ENCODE measurements around the gene CAMKMT.

DNA sequence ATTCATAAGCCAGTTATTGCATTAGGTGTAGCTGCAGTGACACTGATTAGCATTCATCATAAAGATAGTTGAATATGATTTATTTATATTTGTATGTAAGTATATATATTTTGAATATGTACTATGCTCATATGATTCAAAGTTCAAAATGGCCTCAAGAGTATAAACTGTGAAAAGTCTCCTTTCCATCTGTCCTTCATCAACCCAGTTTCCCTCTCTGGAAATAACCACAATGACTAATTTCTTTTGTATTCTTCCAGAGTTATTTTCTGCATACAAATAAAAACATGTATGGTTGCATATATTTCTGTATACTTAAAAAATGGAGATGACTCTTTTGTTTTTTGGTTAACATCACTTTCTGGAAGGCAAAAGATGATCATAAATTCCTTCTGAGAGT, 95.2 kb downstream of the CAMKMT start:
- TF ChIP-seq, protein P1, sequence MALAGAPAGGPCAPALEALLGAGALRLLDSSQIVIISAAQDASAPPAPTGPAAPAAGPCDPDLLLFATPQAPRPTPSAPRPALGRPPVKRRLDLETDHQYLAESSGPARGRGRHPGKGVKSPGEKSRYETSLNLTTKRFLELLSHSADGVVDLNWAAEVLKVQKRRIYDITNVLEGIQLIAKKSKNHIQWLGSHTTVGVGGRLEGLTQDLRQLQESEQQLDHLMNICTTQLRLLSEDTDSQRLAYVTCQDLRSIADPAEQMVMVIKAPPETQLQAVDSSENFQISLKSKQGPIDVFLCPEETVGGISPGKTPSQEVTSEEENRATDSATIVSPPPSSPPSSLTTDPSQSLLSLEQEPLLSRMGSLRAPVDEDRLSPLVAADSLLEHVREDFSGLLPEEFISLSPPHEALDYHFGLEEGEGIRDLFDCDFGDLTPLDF (CRISPR knock-in tag; IDR thresholded peaks at IDR 0.05): no peak
- TF ChIP-seq, protein P2, sequence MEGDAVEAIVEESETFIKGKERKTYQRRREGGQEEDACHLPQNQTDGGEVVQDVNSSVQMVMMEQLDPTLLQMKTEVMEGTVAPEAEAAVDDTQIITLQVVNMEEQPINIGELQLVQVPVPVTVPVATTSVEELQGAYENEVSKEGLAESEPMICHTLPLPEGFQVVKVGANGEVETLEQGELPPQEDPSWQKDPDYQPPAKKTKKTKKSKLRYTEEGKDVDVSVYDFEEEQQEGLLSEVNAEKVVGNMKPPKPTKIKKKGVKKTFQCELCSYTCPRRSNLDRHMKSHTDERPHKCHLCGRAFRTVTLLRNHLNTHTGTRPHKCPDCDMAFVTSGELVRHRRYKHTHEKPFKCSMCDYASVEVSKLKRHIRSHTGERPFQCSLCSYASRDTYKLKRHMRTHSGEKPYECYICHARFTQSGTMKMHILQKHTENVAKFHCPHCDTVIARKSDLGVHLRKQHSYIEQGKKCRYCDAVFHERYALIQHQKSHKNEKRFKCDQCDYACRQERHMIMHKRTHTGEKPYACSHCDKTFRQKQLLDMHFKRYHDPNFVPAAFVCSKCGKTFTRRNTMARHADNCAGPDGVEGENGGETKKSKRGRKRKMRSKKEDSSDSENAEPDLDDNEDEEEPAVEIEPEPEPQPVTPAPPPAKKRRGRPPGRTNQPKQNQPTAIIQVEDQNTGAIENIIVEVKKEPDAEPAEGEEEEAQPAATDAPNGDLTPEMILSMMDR (IDR thresholded peaks at IDR 0.05 in 2 of 3, conservative IDR thresholded peaks at IDR 0.05 in 1 of 3; ENCODE audit: insufficient read depth in 2 of 3, low read depth in 1 of 3, low read length in 3 of 3): no peak
- TF ChIP-seq HMG20A (CRISPR knock-in tag; conservative IDR thresholded peaks at IDR 0.05) (no peak), DNMT1 (IDR thresholded peaks at IDR 0.05) (no peak), NR1H2 (CRISPR knock-in tag; IDR thresholded peaks at IDR 0.05) (no peak)
- TF ChIP-seq, protein P3, sequence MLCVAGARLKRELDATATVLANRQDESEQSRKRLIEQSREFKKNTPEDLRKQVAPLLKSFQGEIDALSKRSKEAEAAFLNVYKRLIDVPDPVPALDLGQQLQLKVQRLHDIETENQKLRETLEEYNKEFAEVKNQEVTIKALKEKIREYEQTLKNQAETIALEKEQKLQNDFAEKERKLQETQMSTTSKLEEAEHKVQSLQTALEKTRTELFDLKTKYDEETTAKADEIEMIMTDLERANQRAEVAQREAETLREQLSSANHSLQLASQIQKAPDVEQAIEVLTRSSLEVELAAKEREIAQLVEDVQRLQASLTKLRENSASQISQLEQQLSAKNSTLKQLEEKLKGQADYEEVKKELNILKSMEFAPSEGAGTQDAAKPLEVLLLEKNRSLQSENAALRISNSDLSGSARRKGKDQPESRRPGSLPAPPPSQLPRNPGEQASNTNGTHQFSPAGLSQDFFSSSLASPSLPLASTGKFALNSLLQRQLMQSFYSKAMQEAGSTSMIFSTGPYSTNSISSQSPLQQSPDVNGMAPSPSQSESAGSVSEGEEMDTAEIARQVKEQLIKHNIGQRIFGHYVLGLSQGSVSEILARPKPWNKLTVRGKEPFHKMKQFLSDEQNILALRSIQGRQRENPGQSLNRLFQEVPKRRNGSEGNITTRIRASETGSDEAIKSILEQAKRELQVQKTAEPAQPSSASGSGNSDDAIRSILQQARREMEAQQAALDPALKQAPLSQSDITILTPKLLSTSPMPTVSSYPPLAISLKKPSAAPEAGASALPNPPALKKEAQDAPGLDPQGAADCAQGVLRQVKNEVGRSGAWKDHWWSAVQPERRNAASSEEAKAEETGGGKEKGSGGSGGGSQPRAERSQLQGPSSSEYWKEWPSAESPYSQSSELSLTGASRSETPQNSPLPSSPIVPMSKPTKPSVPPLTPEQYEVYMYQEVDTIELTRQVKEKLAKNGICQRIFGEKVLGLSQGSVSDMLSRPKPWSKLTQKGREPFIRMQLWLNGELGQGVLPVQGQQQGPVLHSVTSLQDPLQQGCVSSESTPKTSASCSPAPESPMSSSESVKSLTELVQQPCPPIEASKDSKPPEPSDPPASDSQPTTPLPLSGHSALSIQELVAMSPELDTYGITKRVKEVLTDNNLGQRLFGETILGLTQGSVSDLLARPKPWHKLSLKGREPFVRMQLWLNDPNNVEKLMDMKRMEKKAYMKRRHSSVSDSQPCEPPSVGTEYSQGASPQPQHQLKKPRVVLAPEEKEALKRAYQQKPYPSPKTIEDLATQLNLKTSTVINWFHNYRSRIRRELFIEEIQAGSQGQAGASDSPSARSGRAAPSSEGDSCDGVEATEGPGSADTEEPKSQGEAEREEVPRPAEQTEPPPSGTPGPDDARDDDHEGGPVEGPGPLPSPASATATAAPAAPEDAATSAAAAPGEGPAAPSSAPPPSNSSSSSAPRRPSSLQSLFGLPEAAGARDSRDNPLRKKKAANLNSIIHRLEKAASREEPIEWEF (CRISPR knock-in tag; IDR thresholded peaks at IDR 0.05): no peak
